ENCODE measurements around the gene WWP2. TPM values are rescaled to one million over a fixed set of nuclear protein-coding genes. Genes with fewer than 3 reads are reported as not detected.
A peak's percentile ranks its signal among the peaks of the same experiment; 100 is the strongest.
"Not testable (repeated sequence)": the region's sequence is repeated elsewhere in the genome, so short reads cannot be mapped to it uniquely, and the experiment has no call there.

Gene WWP2
- total RNA-seq, 2 experiments from 2014 or later, result 30.3 to 43.4 TPM

GRCh38 chr16:69727916-69728270, 34.2 kb upstream of the WWP2 start:
- Histone ChIP-seq H3K9me3 (ENCODE audit: low read length) (no peaks in the 10 kb centered on the region), H3K4me3 (ENCODE audit: low read depth, low read length, poor library complexity, severe bottlenecking) (peak overlapping the region; percentile 66), H4K20me1 (ENCODE audit: insufficient read depth, low read length) (no peaks in the 10 kb centered on the region), H2AFZ (ENCODE audit: low read length) (no peak overlapping the region), H3K27ac (ENCODE audit: low read depth, low read length, poor library complexity, severe bottlenecking) (no peak overlapping the region), H3K4me2 (ENCODE audit: low read length) (peak overlapping the region; percentile 81), H3K9me2 (ENCODE audit: insufficient read depth, low read length) (no peaks in the 10 kb centered on the region), H3K36me3 (ENCODE audit: insufficient read depth, low read length) (no peaks in the 10 kb centered on the region), H3K79me2 (ENCODE audit: insufficient read depth, low read depth, low read length) (no peaks in the 10 kb centered on the region), H3K4me1 (ENCODE audit: insufficient read depth, low read length, poor library complexity, severe bottlenecking) (peaks cover 32% of the 10 kb centered on the region)
- POLR2A ChIA-PET, result interaction anchor here (0.6 to 4.2 kb wide), 3 partner anchors 10 to 320 kb away, joined by 3 to 24 read pairs (median 3); partner anchors contain the start of gene NOB1
- BruUV-seq (replicated peaks), result no TSS peak
- CTCF ChIA-PET (ENCODE audit: unreplicated experiment), result no interaction called here
- intact Hi-C loops (cut with micrococcal nuclease; ENCODE audit: unreplicated experiment), result no loop called here
- TF ChIP-seq EZH2phosphoT487 (IDR thresholded peaks at IDR 0.05; ENCODE audit: borderline replicate concordance, low read depth, low read length) (no peak), CTCF (conservative IDR thresholded peaks at IDR 0.05; ENCODE audit: low read length) (no peak)
- no peak for DNase-seq (ENCODE audit: low spot score)

DNA sequence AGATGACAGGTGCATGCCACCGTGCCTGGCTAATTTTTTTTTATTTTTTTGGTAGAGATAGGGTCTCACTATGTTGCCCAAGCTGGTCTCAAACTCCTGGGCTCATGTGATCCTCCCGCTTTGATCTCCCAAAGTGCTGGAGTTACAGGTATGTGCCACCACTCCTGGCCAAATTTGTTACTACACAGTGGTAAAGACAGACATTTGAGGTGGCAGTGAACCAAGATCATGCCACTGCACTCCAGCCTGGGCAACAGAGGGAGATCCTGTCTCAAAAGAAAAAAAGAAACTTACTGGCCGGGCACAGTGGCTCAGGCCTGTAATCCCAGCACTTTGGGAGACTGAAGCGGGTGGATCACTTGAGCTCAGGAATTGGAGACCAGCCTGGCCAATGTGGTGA, 33.1 kb upstream of the WWP2 start:
- H3K36me3 ChIP-seq (ENCODE audit: insufficient read depth, low read length); H2AFZ ChIP-seq (ENCODE audit: low read length); H3K4me2 ChIP-seq (ENCODE audit: low read length); DNase-seq (ENCODE audit: low spot score); BruUV-seq (replicated peaks); intact Hi-C loops (cut with micrococcal nuclease; ENCODE audit: unreplicated experiment); H4K20me1 ChIP-seq (ENCODE audit: insufficient read depth, low read length); H3K9me2 ChIP-seq (ENCODE audit: insufficient read depth, low read length); H3K27ac ChIP-seq (ENCODE audit: low read depth, low read length, poor library complexity, severe bottlenecking); H3K79me2 ChIP-seq (ENCODE audit: insufficient read depth, low read depth, low read length); H3K9me3 ChIP-seq (ENCODE audit: low read length); CTCF ChIA-PET (ENCODE audit: unreplicated experiment); H3K4me3 ChIP-seq (ENCODE audit: low read depth, low read length, poor library complexity, severe bottlenecking): not testable (repeated sequence)
- peaks cover 32% of the 10 kb centered on the region for H3K4me1 ChIP-seq (ENCODE audit: insufficient read depth, low read length, poor library complexity, severe bottlenecking)
- POLR2A ChIA-PET, result interaction anchor here (0.6 kb wide), 1 partner anchor 489 kb away, joined by 3 read pairs; no protein-coding TSS in a partner anchor

DNA sequence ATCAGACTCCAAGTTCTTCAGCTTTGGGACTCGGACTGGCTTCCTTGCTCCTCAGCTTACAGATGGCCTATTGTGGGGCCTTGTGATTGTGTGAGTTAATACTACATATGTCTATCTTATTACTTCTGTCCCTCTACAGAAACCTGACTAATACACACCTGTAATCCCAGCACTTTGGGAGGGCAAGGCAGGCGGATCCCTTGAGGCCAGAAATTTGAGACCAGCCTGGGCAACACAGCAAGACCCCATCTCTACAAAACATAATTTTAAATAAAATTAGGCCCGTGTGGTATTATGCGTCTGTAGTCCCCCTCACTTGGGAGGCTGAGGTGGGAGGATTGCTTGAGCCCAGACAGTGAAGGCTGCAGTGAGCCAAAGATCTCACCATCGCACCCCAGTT, 30.9 kb upstream of the WWP2 start:
- POLR2A ChIA-PET, result not testable (repeated sequence)

DNA sequence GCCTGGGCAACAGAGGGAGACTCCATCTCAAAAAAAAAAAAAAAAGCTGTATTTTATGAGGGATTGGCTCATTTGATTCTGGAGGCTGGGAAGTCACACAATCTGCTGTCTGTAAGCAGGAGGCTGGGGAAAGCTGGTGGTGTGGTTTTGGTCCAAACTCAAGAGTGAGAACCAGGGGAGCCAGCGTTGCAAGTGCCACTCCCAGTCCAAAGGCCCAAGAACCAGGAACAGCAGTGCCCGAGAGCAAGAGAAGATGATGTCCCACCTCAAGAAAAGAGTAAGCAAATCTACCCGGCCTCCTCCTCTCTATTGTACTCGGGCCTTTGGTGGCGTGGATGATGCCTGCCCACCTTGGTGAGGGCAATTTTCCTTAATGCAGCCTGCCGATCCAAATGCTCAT, 30.0 kb upstream of the WWP2 start:
- no peaks in the 10 kb centered on the region for H3K9me2 ChIP-seq (ENCODE audit: insufficient read depth, low read length)
- H2AFZ ChIP-seq (ENCODE audit: low read length), result no peak overlapping the region
- CTCF ChIA-PET (ENCODE audit: unreplicated experiment), result no interaction called here
- H3K9me3 ChIP-seq (ENCODE audit: low read length), result no peaks in the 10 kb centered on the region
- intact Hi-C loops (cut with micrococcal nuclease; ENCODE audit: unreplicated experiment), result no loop called here
- POLR2A ChIA-PET, result interaction anchor here (1.1 kb wide), 1 partner anchor 14 kb away, joined by 5 read pairs; no protein-coding TSS in a partner anchor
- H3K79me2 ChIP-seq (ENCODE audit: insufficient read depth, low read depth, low read length), result no peaks in the 10 kb centered on the region
- no peak overlapping the region for H3K4me2 ChIP-seq (ENCODE audit: low read length)
- H3K27ac ChIP-seq (ENCODE audit: low read depth, low read length, poor library complexity, severe bottlenecking), result no peak overlapping the region
- TF ChIP-seq EZH2phosphoT487 (IDR thresholded peaks at IDR 0.05; ENCODE audit: borderline replicate concordance, low read depth, low read length), result no peak
- no peak for TF ChIP-seq CTCF (conservative IDR thresholded peaks at IDR 0.05; ENCODE audit: low read length)
- no TSS peak for BruUV-seq (replicated peaks)
- no peaks in the 10 kb centered on the region for H4K20me1 ChIP-seq (ENCODE audit: insufficient read depth, low read length)
- H3K4me1 ChIP-seq (ENCODE audit: insufficient read depth, low read length, poor library complexity, severe bottlenecking), result peaks cover 9% of the 10 kb centered on the region
- H3K36me3 ChIP-seq (ENCODE audit: insufficient read depth, low read length), result no peaks in the 10 kb centered on the region
- H3K4me3 ChIP-seq (ENCODE audit: low read depth, low read length, poor library complexity, severe bottlenecking), result no peak overlapping the region
- DNase-seq (ENCODE audit: low spot score), result no peak

More for the DNA sequence above, 30.9 kb upstream of the WWP2 start:
- H3K36me3 ChIP-seq (ENCODE audit: insufficient read depth, low read length); BruUV-seq (replicated peaks); DNase-seq (ENCODE audit: low spot score); H2AFZ ChIP-seq (ENCODE audit: low read length); H3K79me2 ChIP-seq (ENCODE audit: insufficient read depth, low read depth, low read length); H3K9me3 ChIP-seq (ENCODE audit: low read length); H3K9me2 ChIP-seq (ENCODE audit: insufficient read depth, low read length); H3K4me3 ChIP-seq (ENCODE audit: low read depth, low read length, poor library complexity, severe bottlenecking); H3K27ac ChIP-seq (ENCODE audit: low read depth, low read length, poor library complexity, severe bottlenecking); CTCF ChIA-PET (ENCODE audit: unreplicated experiment); intact Hi-C loops (cut with micrococcal nuclease; ENCODE audit: unreplicated experiment); H3K4me2 ChIP-seq (ENCODE audit: low read length); H4K20me1 ChIP-seq (ENCODE audit: insufficient read depth, low read length): not testable (repeated sequence)
- H3K4me1 ChIP-seq (ENCODE audit: insufficient read depth, low read length, poor library complexity, severe bottlenecking), result peaks cover 15% of the 10 kb centered on the region

All from OCI-LY7 (cell line).